HG03575 (cell line): Measurements from ENCODE around the gene PHLPP1.
"Not testable (repeated sequence)": the region's sequence is repeated elsewhere in the genome, so short reads cannot be mapped to it uniquely, and the experiment has no call there.

Experiments used
- ATAC-seq: cut with Tn5 transposase; IDR thresholded peaks from one replicate; pipeline ENCODE4 v1.9.1; 2021; ENCODE audit not compliant: unreplicated experiment, insufficient number of reproducible peaks, low FRiP score; ENCODE audit errors: extremely low read depth

PHLPP1 gene

GRCh38 chr18:62900132-62900883, 185.0 kb downstream of the PHLPP1 start:
- no peak for ATAC-seq

- ATAC-seq, result no peak
These were observed 187.4 kb downstream of the PHLPP1 start for GRCh38 chr18:62902776-62903175.

GRCh38 chr18:62904396-62905285, 189.3 kb downstream of the PHLPP1 start:
- no peak for ATAC-seq

- ATAC-seq, result no peak
These were observed 197.5 kb downstream of the PHLPP1 start for GRCh38 chr18:62912885-62913284.

GRCh38 chr18:62913824-62914223, 198.5 kb downstream of the PHLPP1 start:
- ATAC-seq, result not testable (repeated sequence)

- ATAC-seq, result no peak
These were observed 199.6 kb downstream of the PHLPP1 start for GRCh38 chr18:62914871-62915392.

- no peak for ATAC-seq
These were observed 203.0 kb downstream of the PHLPP1 start for GRCh38 chr18:62918361-62918760.

GRCh38 chr18:62919109-62919838, 203.9 kb downstream of the PHLPP1 start:
- no peak for ATAC-seq

GRCh38 chr18:62925031-62925688, 209.8 kb downstream of the PHLPP1 start:
- no peak for ATAC-seq

GRCh38 chr18:62928326-62928725, 213.0 kb downstream of the PHLPP1 start:
- no peak for ATAC-seq

- ATAC-seq, result no peak
These were observed 218.0 kb downstream of the PHLPP1 start for GRCh38 chr18:62933261-62933887.

- ATAC-seq, result no peak
These were observed 220.7 kb downstream of the PHLPP1 start for GRCh38 chr18:62935994-62936393.

- ATAC-seq, result no peak
These were observed 221.7 kb downstream of the PHLPP1 start for GRCh38 chr18:62937065-62937464.

- no peak for ATAC-seq
These were observed 222.7 kb downstream of the PHLPP1 start for GRCh38 chr18:62938006-62938405.

- ATAC-seq, result no peak
These were observed 223.1 kb downstream of the PHLPP1 start for GRCh38 chr18:62938487-62938886.

- ATAC-seq, result no peak
These were observed 224.1 kb downstream of the PHLPP1 start for GRCh38 chr18:62939433-62939832.

- no peak for ATAC-seq
These were observed 224.6 kb downstream of the PHLPP1 start for GRCh38 chr18:62939926-62940325.

GRCh38 chr18:62942578-62942977, 227.2 kb downstream of the PHLPP1 start:
- ATAC-seq, result no peak
